Heart left ventricle (tissue), 16 donors: Measurements from ENCODE around the gene ATP13A2. TPM values are rescaled to one million over a fixed set of nuclear protein-coding genes. Genes with fewer than 3 reads are reported as not detected.

Experiments
- ATAC-seq, 4 donors: fragments of 200-7000 bp; cut with Tn5 transposase; one replicate each; pipeline ENCODE4 v1.9.1; 2020 to 2022; ENCODE audit warnings: moderate library complexity in 4 of 4, mild to moderate bottlenecking in 3 of 4, moderate number of reproducible peaks in 1 of 4
- DNase-seq, 5 donors: peaks; one replicate each; pipeline ENCODE4 v3.0.0-alpha.2; 2020
- H3K27ac ChIP-seq, 12 donors: fragments of 200-600 bp; sonication (generic) in 4 of 12; one replicate each; pipeline versions ENCODE4 v1.5.0 to v1.8.0; 2016 to 2022; ENCODE audit warnings: mild to moderate bottlenecking in 2 of 12
- H3K27me3 ChIP-seq, 9 donors: fragments of 200-600 bp; sonication (generic) in 2 of 9; one replicate each; pipeline versions ENCODE4 v1.5.1 to v1.8.0; 2016 to 2022; ENCODE audit warnings: mild to moderate bottlenecking in 3 of 9
- H3K36me3 ChIP-seq, 9 donors: fragments of 200-600 bp; sonication (generic) in 2 of 9; one replicate each; pipeline versions ENCODE4 v1.5.0 to v1.8.0; 2018 to 2022; ENCODE audit warnings: mild to moderate bottlenecking in 2 of 9
- H3K4me1 ChIP-seq, 12 donors: fragments of 200-600 bp; sonication (generic) in 4 of 12; one replicate each; pipeline versions ENCODE4 v1.5.0 to v1.8.0; 2016 to 2022; ENCODE audit warnings: mild to moderate bottlenecking in 3 of 12
- H3K4me3 ChIP-seq, 12 donors: fragments of 200-600 bp; sonication (generic) in 4 of 12; one replicate each; pipeline versions ENCODE4 v1.5.0 to v1.8.0; 2017 to 2022; ENCODE audit warnings: mild to moderate bottlenecking in 9 of 12, moderate library complexity in 4 of 12
- H3K9me3 ChIP-seq, 12 donors: fragments of 200-600 bp; sonication (generic) in 4 of 12; one replicate each; pipeline versions ENCODE4 v1.5.0 to v1.8.0; 2016 to 2022; ENCODE audit warnings: mild to moderate bottlenecking in 1 of 12
- POLR2A ChIP-seq, 2 donors: fragments of 450-650 bp; IDR thresholded peaks; one replicate each; pipeline ENCODE4 v1.6.1; 2017; ENCODE audit warnings: antibody characterized with exemption in 2 of 2, mild to moderate bottlenecking in 2 of 2, moderate library complexity in 2 of 2
- WGBS, 4 donors: extraction: QIAGEN DNeasy Blood & Tissue Kit in 2 of 4; methylation state at CpG; one replicate each; pipeline versions ENCODE4 v1.1.5 to v1.1.7; 2013 to 2018; 5-methylcytosine and 5-hydroxymethylcytosine counted together
- intact Hi-C, 10 donors: fragments of 100-400 bp; cut with DNase I; formaldehyde crosslinking; loops; one replicate each; pipeline versions ENCODE4 v1.11.1 to v1.14.2; 2022
- polyA plus RNA-seq, 2 donors: library from polyadenylated mRNA; stranded (reverse); fragments of 200-250 nt; gene quantifications; one replicate each; pipeline ENCODE4 v1.2.3, GENCODE V29; 2013
- total RNA-seq, 9 donors: library from RNA; depleted of rRNA in 2 of 9; stranded (reverse); fragments of >200 nt in 2 of 9; fragmentation: NEBNext Ultra II Directional in 3 of 9; extraction: Animal tissue kit (Norgen Biotek cat#: 25700) in 3 of 9; gene quantifications; one replicate each; pipeline versions ENCODE4 v1.1.0 to v1.2.4, GENCODE V29; 2016 to 2023
- TF ChIP-seq, protein P1 (sequence below), 12 donors: fragments of 200-600 bp; sonication (generic) in 4 of 12; IDR thresholded peaks; one replicate each; pipeline versions ENCODE4 v1.5.0 to v1.8.0; 2018 to 2022; ENCODE audit warnings: antibody characterized with exemption in 12 of 12, mild to moderate bottlenecking in 5 of 12
- donor health status: ischemic (EF 13 %, LVEDD 7.1; RV severe dilation, severe dysfunction).
- donor health status: healthy with polysubstance abuse.
- donor health status: DM: no; HTN: yes; CAD: no.
- donor health status: DM: no; HTN: no; CAD: no.
- donor health status: ischemic (EF 25% LVEDD 6.9; RV normal size, moderate dysfunction).
- donor health status: ischemic (EF 25% LVEDD 5.7; RV mildly dilated, moderate dysfunction).
- donor health status: healthy.
- donor health status: DM: yes; HTN: yes; CAD: no.
- donor health status: ischemic (EF 35%, LVEDD 5.7; RV mildly dilated, moderate dysfunction).
- donor health status: nonischemic (EF 11% LVEDD 7.7; RV severe dilation, severe dysfunction).
- donor health status: DM: yes; HTN: yes; CAD: no.
- donor health status: PGD.
- donor health status: ischemic (EF 29% LVEDD 5.4; RV normal size, mild dysfunction).
- donor health status: nonischemic (EF 23%, LVEDD 6.1; RV moderate dilation, normal function).

Gene ATP13A2
- total and polyA plus RNA-seq, 11 donors: 7.3 to 37.2 (median 15.6) TPM

DNA sequence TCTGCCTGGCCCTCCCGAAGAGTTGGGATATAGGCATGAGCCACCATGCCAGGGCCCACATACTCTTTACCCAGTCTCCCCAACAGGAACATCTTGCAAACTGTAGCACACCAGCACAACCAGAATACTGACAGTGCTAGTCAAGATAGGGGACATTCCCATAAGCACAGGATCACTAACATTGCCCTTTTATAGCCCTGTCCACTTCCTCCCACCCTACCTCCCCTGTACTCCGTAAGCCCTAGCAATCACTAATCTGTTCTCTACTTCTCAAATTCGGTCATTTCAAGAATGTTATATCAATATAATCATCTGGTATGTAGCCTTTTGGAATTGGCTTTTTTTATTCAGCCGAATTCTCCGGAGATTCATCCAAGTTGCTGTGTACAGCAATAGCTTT, 36.2 kb upstream of the ATP13A2 start:
- TF ChIP-seq, protein P1, sequence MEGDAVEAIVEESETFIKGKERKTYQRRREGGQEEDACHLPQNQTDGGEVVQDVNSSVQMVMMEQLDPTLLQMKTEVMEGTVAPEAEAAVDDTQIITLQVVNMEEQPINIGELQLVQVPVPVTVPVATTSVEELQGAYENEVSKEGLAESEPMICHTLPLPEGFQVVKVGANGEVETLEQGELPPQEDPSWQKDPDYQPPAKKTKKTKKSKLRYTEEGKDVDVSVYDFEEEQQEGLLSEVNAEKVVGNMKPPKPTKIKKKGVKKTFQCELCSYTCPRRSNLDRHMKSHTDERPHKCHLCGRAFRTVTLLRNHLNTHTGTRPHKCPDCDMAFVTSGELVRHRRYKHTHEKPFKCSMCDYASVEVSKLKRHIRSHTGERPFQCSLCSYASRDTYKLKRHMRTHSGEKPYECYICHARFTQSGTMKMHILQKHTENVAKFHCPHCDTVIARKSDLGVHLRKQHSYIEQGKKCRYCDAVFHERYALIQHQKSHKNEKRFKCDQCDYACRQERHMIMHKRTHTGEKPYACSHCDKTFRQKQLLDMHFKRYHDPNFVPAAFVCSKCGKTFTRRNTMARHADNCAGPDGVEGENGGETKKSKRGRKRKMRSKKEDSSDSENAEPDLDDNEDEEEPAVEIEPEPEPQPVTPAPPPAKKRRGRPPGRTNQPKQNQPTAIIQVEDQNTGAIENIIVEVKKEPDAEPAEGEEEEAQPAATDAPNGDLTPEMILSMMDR (IDR thresholded peaks at IDR 0.05): no peak
- TF ChIP-seq POLR2A (IDR thresholded peaks at IDR 0.05): no peak
- DNase-seq: no peak
- H3K36me3 ChIP-seq: peaks cover 0 to 60% (median 57%) of the 10 kb centered on the region in 9 donors
- ATAC-seq: peak in 1 of 4 donors; percentile 8
- no peak overlapping the region for H3K4me3 ChIP-seq
- H3K9me3 ChIP-seq: no peaks in the 10 kb centered on the region
- 69 to 84% (median 77%) methylated on average over 5 of the region's 5 CpGs for WGBS, 4 donors
- intact Hi-C loops: loop anchor here in 6 of 10 donors (2.0 to 5.0 kb wide), 3 partner anchors 36 to 97 kb away; partner anchors contain the start of gene ATP13A2 (in 3 of the 6)
- no peaks in the 10 kb centered on the region for H3K27me3 ChIP-seq
- H3K4me1 ChIP-seq: peaks cover 0 to 50% (median 27%) of the 10 kb centered on the region in 12 donors
- H3K27ac ChIP-seq: no peak overlapping the region

DNA sequence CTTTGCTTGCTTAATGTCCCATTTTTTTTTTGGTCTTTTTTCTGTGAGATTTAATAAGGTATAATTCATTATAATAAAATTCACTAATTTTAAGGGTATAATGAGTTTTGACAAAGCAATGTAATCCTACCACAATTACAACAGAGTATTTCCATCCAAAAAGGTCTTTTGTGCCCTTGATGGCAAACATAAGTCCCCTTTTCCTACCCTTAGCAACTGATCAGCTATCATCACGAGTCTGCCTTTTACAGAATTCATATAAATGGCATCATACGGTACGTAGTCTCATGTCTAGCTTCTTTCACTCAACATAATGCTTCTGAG, 34.6 kb upstream of the ATP13A2 start:
- TF ChIP-seq, protein P1 (IDR thresholded peaks at IDR 0.05): peak in 1 of 12 donors; percentile 15
- TF ChIP-seq POLR2A (IDR thresholded peaks at IDR 0.05): no peak
- no peak for ATAC-seq
- intact Hi-C loops: loop anchor here in 7 of 10 donors (1.0 to 5.0 kb wide), 4 partner anchors 34 to 95 kb away; partner anchors contain the start of gene ATP13A2 (in 3 of the 7)
- H3K27me3 ChIP-seq: no peaks in the 10 kb centered on the region
- no peak for DNase-seq
- no peaks in the 10 kb centered on the region for H3K9me3 ChIP-seq
- peak overlapping the region in 1 of 12 donors; percentile 28 for H3K4me3 ChIP-seq
- H3K36me3 ChIP-seq: peaks cover 0 to 73% (median 65%) of the 10 kb centered on the region in 9 donors
- peak overlapping the region in 1 of 12 donors; percentile 45 for H3K27ac ChIP-seq
- peaks cover 0 to 35% (median 15%) of the 10 kb centered on the region in 12 donors for H3K4me1 ChIP-seq
- WGBS, 4 donors: 45 to 58% (median 57%) methylated on average over 3 of the region's 3 CpGs

DNA sequence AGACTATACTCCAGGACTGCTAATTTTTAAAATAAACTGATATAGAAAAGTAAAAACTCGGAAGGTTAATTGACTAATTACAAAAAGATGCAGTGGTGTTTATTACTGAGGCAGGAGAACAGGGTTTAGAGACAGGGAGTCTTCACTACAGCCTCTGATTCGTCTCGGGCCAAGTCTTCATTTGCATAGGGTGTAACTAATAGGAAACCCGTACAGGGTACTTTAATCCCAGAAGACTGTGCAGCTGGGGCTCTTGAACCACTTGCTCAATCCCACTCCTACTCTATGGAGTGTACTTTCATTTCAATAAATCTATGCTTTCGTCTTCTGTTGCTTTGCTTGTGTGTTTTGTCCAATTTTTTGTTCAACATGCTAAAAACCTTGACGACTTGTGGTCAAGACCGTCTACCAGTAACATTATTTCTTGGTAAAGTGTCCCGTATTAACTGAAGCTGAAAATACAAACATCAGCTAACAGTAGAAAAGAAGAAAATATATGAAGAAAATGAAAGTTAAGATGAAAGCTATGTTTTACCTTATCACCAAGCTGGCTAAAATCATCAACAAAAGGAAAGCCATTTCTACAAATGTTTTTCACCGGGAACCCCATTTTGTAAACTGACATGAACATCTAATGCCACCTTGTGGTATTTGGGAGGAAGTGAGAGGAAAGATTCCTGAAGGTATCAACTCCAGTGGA, 34.1 kb upstream of the ATP13A2 start:
- 30 to 39% (median 36%) methylated on average over 9 of the region's 9 CpGs for WGBS, 4 donors
- Histone ChIP-seq H3K27ac (peak overlapping the region in 4 of 12 donors; percentile 12 to 45 (median 26)), H3K27me3 (no peaks in the 10 kb centered on the region), H3K36me3 (peaks cover 0 to 73% (median 65%) of the 10 kb centered on the region in 9 donors), H3K4me1 (peaks cover 0 to 30% (median 10%) of the 10 kb centered on the region in 12 donors), H3K9me3 (no peaks in the 10 kb centered on the region), H3K4me3 (peak overlapping the region in 8 of 12 donors; percentile 9 to 40 (median 22))
- intact Hi-C loops: loop anchor here in 9 of 10 donors (1.0 to 5.0 kb wide), 5 partner anchors 33 to 95 kb away; partner anchors contain the start of gene ATP13A2 (in 3 of the 9)
- TF ChIP-seq, protein P1 (IDR thresholded peaks at IDR 0.05): peak; percentile 61 to 83 (median 76)
- no peak for TF ChIP-seq POLR2A (IDR thresholded peaks at IDR 0.05)
- DNase-seq (no peak), ATAC-seq (peak; percentile 40 to 76 (median 62))

DNA sequence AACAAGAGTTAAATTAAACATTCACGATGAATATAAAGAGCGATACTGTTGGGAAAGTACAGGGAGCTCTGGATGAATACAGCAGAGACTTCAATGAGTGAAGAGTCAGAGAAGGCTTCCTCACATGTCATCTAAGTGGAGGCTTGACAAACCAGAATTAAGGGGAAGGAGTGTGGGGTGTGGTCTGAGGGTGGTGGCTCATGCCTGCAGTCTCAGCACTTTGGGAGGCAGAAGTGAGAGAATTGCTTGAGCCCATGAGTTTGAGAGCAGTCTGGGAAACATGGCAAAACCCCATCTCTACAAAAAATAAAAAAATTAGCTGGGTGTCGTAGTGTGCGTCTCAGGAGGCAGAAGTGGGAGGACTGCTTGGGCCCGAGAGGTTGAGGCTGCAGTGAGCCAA, 33.4 kb upstream of the ATP13A2 start:
- Histone ChIP-seq H3K27ac (peak overlapping the region in 2 of 12 donors; percentile 12 to 45), H3K4me3 (peak overlapping the region in 1 of 12 donors; percentile 28), H3K27me3 (no peaks in the 10 kb centered on the region), H3K36me3 (peaks cover 0 to 74% (median 65%) of the 10 kb centered on the region in 9 donors), H3K9me3 (no peaks in the 10 kb centered on the region), H3K4me1 (peaks cover 0 to 29% (median 9%) of the 10 kb centered on the region in 12 donors)
- intact Hi-C loops: loop anchor here in 5 of 10 donors (2.0 to 5.0 kb wide), 4 partner anchors 33 to 94 kb away; partner anchors contain the start of gene ATP13A2 (in 3 of the 5)
- ATAC-seq: peak in 3 of 4 donors; percentile 46 to 79 (median 52)
- 54 to 81% (median 67%) methylated on average over 5 of the region's 5 CpGs for WGBS, 4 donors
- peak in 1 of 5 donors; percentile 44 for DNase-seq
- no peak for TF ChIP-seq POLR2A (IDR thresholded peaks at IDR 0.05)
- TF ChIP-seq, protein P1 (IDR thresholded peaks at IDR 0.05): no peak
